Subcutaneous abdominal adipose tissue (tissue), 5 donors: ENCODE results near the gene SLC26A4.
A peak's percentile ranks its signal among the peaks of the same experiment; 100 is the strongest.

Experiments
- H3K27ac ChIP-seq: one replicate; pipeline ENCODE4 v1.7.0; 2013; ENCODE audit warnings: low read depth, mild to moderate bottlenecking, inconsistent platforms, low read length, moderate library complexity
- H3K27me3 ChIP-seq, 5 donors: one replicate each; pipeline ENCODE4 v1.7.0; 2013; ENCODE audit warnings: low read length in 5 of 5, inconsistent platforms in 1 of 5; ENCODE audit not compliant: control insufficient read depth in 5 of 5, insufficient read depth in 4 of 5
- H3K36me3 ChIP-seq, 5 donors: one replicate each; pipeline ENCODE4 v1.7.0; 2013; ENCODE audit warnings: low read length in 5 of 5; ENCODE audit not compliant: control insufficient read depth in 5 of 5, insufficient read depth in 5 of 5
- H3K4me1 ChIP-seq, 5 donors: one replicate each; pipeline ENCODE4 v1.7.0; 2013; ENCODE audit warnings: low read length in 5 of 5, mild to moderate bottlenecking in 3 of 5, moderate library complexity in 1 of 5; ENCODE audit not compliant: control insufficient read depth in 5 of 5, insufficient read depth in 5 of 5
- H3K4me3 ChIP-seq, 5 donors: one replicate each; pipeline ENCODE4 v1.7.0; 2013; ENCODE audit warnings: low read length in 5 of 5, low read depth in 1 of 5
- H3K9ac ChIP-seq, 5 donors: one replicate each; pipeline ENCODE4 v1.7.0; 2013; ENCODE audit warnings: low read length in 5 of 5, mild to moderate bottlenecking in 4 of 5, moderate library complexity in 3 of 5
- H3K9me3 ChIP-seq, 5 donors: one replicate each; pipeline ENCODE4 v1.7.0; 2013; ENCODE audit warnings: low read length in 5 of 5; ENCODE audit not compliant: control insufficient read depth in 5 of 5
- donor health status: healthy.
- donor health status: healthy.
- donor health status: healthy.
- donor health status: healthy.
- donor health status: healthy.

Gene SLC26A4

GRCh38 chr7:107660381-107661080 is at the start of gene SLC26A4:
TSS of gene SLC26A4 (plus strand) at chr7:107660828. CDS start at chr7:107661642, 814 bp downstream.
- no peaks in the 10 kb centered on the region for H3K36me3 ChIP-seq
- H3K27me3 ChIP-seq = peaks cover 21 to 28% (median 25%) of the 10 kb centered on the region in 5 donors
- no peak within 1 kb of the TSS for H3K27ac ChIP-seq
- peak within 1 kb of the TSS in 4 of 5 donors; percentile 67 to 80 (median 75) for H3K4me3 ChIP-seq
- peak within 1 kb of the TSS in 1 of 5 donors; percentile 11 for H3K9ac ChIP-seq
- H3K9me3 ChIP-seq = no peaks in the 10 kb centered on the region
- peaks cover 3 to 18% (median 17%) of the 10 kb centered on the region in 5 donors for H3K4me1 ChIP-seq

DNA sequence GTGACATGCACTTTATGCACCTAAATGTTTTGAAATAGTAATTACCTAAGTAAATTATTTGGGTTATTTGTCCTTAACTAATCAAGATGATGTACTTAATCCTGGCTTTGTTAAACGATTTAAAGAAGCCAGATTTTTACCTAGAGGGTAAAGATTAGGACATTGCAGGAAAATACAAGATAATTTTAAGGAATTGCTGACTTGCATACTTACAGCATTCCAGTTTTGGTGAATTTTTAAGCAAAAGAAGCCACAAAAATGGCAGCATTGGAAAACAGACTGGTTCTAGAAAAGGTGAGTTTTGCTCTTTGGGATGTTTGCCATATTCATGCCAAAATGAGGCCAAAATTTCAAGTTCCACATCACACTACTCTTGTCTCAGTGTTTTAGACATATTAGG is 47.2 kb upstream of the SLC26A4 start:
- Histone ChIP-seq H3K4me1 (peaks cover 0 to 21% (median 18%) of the 10 kb centered on the region in 5 donors), H3K9ac (no peak overlapping the region), H3K4me3 (no peak overlapping the region), H3K36me3 (peaks cover 14 to 37% (median 18%) of the 10 kb centered on the region in 5 donors), H3K27ac (no peak overlapping the region), H3K27me3 (no peaks in the 10 kb centered on the region), H3K9me3 (no peaks in the 10 kb centered on the region)

DNA sequence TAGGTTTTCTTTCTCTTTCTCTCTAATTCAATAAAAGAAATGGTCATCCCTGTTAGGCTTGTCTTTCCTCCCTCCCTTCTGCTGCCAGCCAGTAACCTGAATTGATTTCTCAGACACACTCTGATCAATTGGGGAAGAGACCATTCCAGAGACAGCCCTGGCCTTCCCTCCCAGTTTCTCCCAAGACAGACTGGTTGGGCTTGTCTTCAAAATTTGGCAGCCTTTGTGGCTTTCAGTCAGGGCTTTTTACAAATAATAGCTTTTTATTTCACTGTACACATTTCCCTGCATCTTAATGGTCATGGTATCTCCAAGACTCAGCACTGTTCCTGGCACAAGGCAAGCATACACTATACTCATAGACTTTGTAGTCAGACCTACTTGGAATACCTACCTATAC is 46.7 kb upstream of the SLC26A4 start:
- peaks cover 0 to 21% (median 18%) of the 10 kb centered on the region in 5 donors for H3K4me1 ChIP-seq
- H3K36me3 ChIP-seq = peaks cover 14 to 37% (median 16%) of the 10 kb centered on the region in 5 donors
- H3K27me3 ChIP-seq = no peaks in the 10 kb centered on the region
- H3K9me3 ChIP-seq = no peaks in the 10 kb centered on the region
- no peak overlapping the region for H3K4me3 ChIP-seq
- peak overlapping the region; percentile 19 for H3K27ac ChIP-seq
- no peak overlapping the region for H3K9ac ChIP-seq

- Histone ChIP-seq H3K4me3 (no peak overlapping the region), H3K9me3 (no peaks in the 10 kb centered on the region), H3K9ac (no peak overlapping the region), H3K27ac (peak overlapping the region; percentile 19), H3K4me1 (peaks cover 0 to 20% (median 18%) of the 10 kb centered on the region in 5 donors), H3K27me3 (no peaks in the 10 kb centered on the region), H3K36me3 (peaks cover 14 to 37% (median 15%) of the 10 kb centered on the region in 5 donors)
Measured at GRCh38 chr7:107614425-107614824, 46.2 kb upstream of the SLC26A4 start.

GRCh38 chr7:107615910-107616680 is 44.5 kb upstream of the SLC26A4 start:
- H3K4me3 ChIP-seq = no peak overlapping the region
- H3K9me3 ChIP-seq = no peaks in the 10 kb centered on the region
- H3K4me1 ChIP-seq = peaks cover 0 to 9% (median 8%) of the 10 kb centered on the region in 5 donors
- no peak overlapping the region for H3K27ac ChIP-seq
- peaks cover 19 to 42% (median 22%) of the 10 kb centered on the region in 5 donors for H3K36me3 ChIP-seq
- no peaks in the 10 kb centered on the region for H3K27me3 ChIP-seq
- no peak overlapping the region for H3K9ac ChIP-seq

- Histone ChIP-seq H3K4me1 (no peaks in the 10 kb centered on the region), H3K9ac (no peak overlapping the region), H3K36me3 (peaks cover 15 to 31% (median 28%) of the 10 kb centered on the region in 5 donors), H3K9me3 (no peaks in the 10 kb centered on the region), H3K27ac (no peak overlapping the region), H3K27me3 (no peaks in the 10 kb centered on the region), H3K4me3 (no peak overlapping the region)
Measured at GRCh38 chr7:107622429-107622828, 38.2 kb upstream of the SLC26A4 start.

GRCh38 chr7:107622894-107623293 is 37.7 kb upstream of the SLC26A4 start:
- H3K4me3 ChIP-seq = no peak overlapping the region
- H3K9ac ChIP-seq = no peak overlapping the region
- H3K27me3 ChIP-seq = no peaks in the 10 kb centered on the region
- peaks cover 15 to 31% (median 28%) of the 10 kb centered on the region in 5 donors for H3K36me3 ChIP-seq
- no peaks in the 10 kb centered on the region for H3K9me3 ChIP-seq
- H3K4me1 ChIP-seq = no peaks in the 10 kb centered on the region
- H3K27ac ChIP-seq = no peak overlapping the region

- H3K9me3 ChIP-seq = no peaks in the 10 kb centered on the region
- no peak overlapping the region for H3K9ac ChIP-seq
- no peak overlapping the region for H3K4me3 ChIP-seq
- H3K36me3 ChIP-seq = peaks cover 9 to 29% (median 23%) of the 10 kb centered on the region in 5 donors
- H3K27me3 ChIP-seq = no peaks in the 10 kb centered on the region
- H3K27ac ChIP-seq = no peak overlapping the region
- H3K4me1 ChIP-seq = no peaks in the 10 kb centered on the region
Measured at GRCh38 chr7:107627002-107627401, 33.6 kb upstream of the SLC26A4 start.

GRCh38 chr7:107628461-107629064 is 32.1 kb upstream of the SLC26A4 start:
- Histone ChIP-seq H3K9me3 (no peaks in the 10 kb centered on the region), H3K27ac (no peak overlapping the region), H3K4me3 (no peak overlapping the region), H3K9ac (no peak overlapping the region), H3K27me3 (no peaks in the 10 kb centered on the region), H3K4me1 (no peaks in the 10 kb centered on the region), H3K36me3 (peaks cover 0 to 18% (median 10%) of the 10 kb centered on the region in 5 donors)

DNA sequence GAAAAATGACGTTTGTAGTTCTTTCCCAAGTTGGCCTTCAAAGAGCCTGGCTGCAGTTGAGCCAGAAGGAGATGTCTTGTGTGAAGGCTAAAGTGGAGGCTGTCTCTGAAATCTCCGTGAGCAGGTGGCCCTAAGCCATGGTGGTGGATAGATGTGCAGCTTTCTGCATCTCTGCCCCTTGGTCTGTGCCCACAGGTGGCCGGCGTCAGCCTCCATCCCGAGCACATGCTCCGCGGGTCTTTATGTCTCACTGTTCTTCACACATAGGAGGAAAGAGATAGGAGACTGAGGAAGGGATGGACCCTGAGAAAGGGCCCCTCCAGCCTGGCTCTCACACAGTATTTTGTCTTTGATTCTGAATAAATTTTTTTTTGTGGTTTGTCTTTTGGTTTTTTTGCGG is 30.3 kb upstream of the SLC26A4 start:
- Histone ChIP-seq H3K9me3 (no peaks in the 10 kb centered on the region), H3K36me3 (peaks cover 0 to 16% (median 10%) of the 10 kb centered on the region in 5 donors), H3K9ac (no peak overlapping the region), H3K4me1 (no peaks in the 10 kb centered on the region), H3K27me3 (no peaks in the 10 kb centered on the region), H3K4me3 (no peak overlapping the region), H3K27ac (no peak overlapping the region)
